WI38 (cell line): ENCODE results near the gene G6PC1.
"Not testable (repeated sequence)": the region's sequence is repeated elsewhere in the genome, so short reads cannot be mapped to it uniquely, and the experiment has no call there.

Experiments used
- H3K4me3 ChIP-seq: 2 replicates; pipeline ENCODE4 v1.5.1; 2011; ENCODE audit warnings: low read depth, mild to moderate bottlenecking, control low read depth, low read length
- CTCF ChIP-seq: IDR thresholded peaks from 2 replicates; pipeline ENCODE4 v1.5.1; 2012; ENCODE audit warnings: low read depth, mild to moderate bottlenecking, control low read depth, low read length

Gene G6PC1

DNA sequence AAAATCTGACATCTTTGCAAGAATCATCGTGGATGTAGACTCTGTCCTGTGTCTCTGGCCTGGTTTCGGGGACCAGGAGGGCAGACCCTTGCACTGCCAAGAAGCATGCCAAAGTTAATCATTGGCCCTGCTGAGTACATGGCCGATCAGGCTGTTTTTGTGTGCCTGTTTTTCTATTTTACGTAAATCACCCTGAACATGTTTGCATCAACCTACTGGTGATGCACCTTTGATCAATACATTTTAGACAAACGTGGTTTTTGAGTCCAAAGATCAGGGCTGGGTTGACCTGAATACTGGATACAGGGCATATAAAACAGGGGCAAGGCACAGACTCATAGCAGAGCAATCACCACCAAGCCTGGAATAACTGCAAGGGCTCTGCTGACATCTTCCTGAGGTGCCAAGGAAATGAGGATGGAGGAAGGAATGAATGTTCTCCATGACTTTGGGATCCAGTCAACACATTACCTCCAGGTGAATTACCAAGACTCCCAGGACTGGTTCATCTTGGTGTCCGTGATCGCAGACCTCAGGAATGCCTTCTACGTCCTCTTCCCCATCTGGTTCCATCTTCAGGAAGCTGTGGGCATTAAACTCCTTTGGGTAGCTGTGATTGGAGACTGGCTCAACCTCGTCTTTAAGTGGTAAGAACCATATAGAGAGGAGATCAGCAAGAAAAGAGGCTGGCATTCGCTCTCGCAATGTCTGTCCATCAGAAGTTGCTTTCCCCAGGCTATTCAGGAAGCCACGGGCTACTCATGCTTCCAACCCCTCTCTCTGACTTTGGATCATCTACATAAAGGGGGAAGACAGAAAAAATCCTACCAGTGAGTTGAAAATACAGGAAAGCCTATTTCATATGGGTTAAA is at the start of gene G6PC1:
TSS of gene G6PC1 (plus strand) at position 340 of the 872 bp plus-strand sequence. CDS start at position 418, 78 bp downstream.
- TF ChIP-seq CTCF = no peak
- H3K4me3 ChIP-seq = no peak within 1 kb of the TSS

DNA sequence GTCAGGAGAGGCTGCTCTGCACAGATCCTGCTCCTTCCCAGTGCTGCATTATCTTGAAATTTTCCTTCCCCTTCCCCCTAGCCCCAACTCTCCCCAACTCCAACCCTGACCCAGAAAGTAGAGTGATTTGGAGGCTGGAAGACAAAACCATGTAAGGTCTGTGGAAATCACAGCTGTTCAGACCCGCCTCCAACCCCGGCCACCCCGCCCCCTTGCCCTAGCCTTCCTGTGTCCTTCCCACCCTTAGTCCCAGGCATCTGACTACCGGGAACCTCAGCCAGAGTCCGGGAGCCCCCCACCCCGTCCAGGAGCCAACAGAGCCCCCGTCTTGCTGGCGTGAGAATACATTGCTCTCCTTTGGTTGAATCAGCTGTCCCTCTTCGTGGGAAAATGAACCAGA is 49.6 kb upstream of the G6PC1 start, which contains the start of gene AOC3:
TSS of gene AOC3 (plus strand) at position 246 of the 400 bp plus-strand sequence. CDS start at position 391, 145 bp downstream.
- no peak for TF ChIP-seq CTCF
- H3K4me3 ChIP-seq = no peak within 1 kb of the TSS

- H3K4me3 ChIP-seq = not testable (repeated sequence)
Observed at GRCh38 chr17:42851371-42852240, 49.0 kb upstream of the G6PC1 start.

DNA sequence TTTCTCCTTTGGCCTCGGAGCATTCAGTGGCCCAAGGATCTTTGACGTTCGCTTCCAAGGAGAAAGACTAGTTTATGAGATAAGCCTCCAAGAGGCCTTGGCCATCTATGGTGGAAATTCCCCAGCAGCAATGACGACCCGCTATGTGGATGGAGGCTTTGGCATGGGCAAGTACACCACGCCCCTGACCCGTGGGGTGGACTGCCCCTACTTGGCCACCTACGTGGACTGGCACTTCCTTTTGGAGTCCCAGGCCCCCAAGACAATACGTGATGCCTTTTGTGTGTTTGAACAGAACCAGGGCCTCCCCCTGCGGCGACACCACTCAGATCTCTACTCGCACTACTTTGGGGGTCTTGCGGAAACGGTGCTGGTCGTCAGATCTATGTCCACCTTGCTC is 48.2 kb upstream of the G6PC1 start:
- TF ChIP-seq CTCF = no peak
- H3K4me3 ChIP-seq = no peak overlapping the region

DNA sequence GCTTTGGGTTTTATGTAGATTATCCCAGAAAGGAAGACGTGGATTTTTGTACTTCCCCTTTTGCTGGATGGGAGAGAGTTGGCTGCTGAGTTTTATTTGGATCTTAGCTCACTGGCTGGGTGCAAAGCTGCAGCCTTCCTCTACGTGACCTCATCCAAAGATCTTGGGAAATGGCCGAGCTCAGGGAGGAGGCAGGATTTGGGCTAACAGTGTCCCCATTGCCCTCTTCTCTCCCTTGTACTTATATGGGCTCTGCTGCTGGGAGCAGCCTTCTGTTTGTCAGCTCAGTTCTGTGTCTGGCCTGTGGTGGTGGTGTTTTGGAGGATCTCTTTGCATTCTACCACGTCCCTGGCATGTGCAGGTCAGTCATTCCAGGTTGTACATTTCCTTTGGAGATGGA is 47.6 kb upstream of the G6PC1 start:
- TF ChIP-seq CTCF = no peak

DNA sequence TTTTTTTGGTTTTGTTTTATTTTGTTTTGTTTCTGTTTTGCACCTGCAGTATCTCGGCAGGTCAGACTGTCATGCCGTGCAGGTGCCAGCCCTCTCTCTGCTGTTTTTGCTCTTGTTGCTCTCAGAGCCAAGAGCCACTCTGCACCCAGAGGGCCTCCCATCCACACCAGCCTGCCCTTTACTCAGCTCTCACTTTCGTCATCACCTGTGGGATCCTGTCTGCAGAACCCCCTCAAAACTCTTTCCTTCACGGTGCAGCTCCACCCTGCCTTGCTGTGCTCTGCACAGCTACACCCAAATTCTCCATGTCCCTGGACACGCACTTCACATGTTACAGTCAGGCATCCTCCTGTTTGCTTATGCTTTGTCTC is 47.0 kb upstream of the G6PC1 start:
- TF ChIP-seq CTCF = no peak
- H3K4me3 ChIP-seq = no peak overlapping the region

More for the DNA sequence above, 47.6 kb upstream of the G6PC1 start:
- H3K4me3 ChIP-seq = no peak overlapping the region

GRCh38 chr17:42853968-42854790 is 46.4 kb upstream of the G6PC1 start:
- no peak overlapping the region for H3K4me3 ChIP-seq
- TF ChIP-seq CTCF = no peak
